SK-N-MC (cell line): Measurements from ENCODE around the gene ANKRD33.

ENCODE experiments used
- EZH2 ChIP-seq: fragments of 200-600 bp; sonication (generic); IDR thresholded peaks from one replicate; pipeline ENCODE4 v1.6.1; 2017; ENCODE audit warnings: antibody characterized with exemption
- FOXP2 ChIP-seq: optimal IDR thresholded peaks from 2 replicates; pipeline ENCODE3; 2011; ENCODE audit warnings: mild to moderate bottlenecking, moderate library complexity; ENCODE audit not compliant: insufficient read depth; ENCODE audit errors: extremely low read length, control extremely low read depth
- POLR2AphosphoS5 ChIP-seq: IDR thresholded peaks from 2 replicates; pipeline ENCODE4 v1.6.1; 2012; ENCODE audit warnings: mild to moderate bottlenecking, low read depth, low read length, borderline replicate concordance

DNA sequence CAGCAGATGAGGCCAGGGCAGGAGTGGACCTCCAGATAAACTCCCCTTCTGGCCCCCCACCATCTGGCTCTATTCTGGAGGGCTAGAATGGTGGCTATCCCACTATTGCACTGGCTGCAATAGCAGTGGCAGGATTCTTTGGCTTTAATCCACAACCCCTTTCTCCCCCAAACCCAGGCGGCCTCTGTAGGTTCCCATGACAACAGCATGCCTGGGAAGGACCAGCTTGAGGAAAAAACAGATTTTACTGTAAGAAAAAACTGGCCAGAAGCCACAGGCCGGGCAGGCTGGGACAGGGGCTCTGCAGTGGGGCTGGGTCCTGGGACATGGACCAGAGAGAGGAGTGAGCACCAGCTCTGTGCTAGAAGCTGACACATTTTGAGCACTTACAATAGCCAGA lies 50.0 kb downstream of the ANKRD33 start:
- TF ChIP-seq POLR2AphosphoS5 (no peak), EZH2 (no peak), FOXP2 (no peak)
